Left ventricle myocardium inferior (tissue), 1 donor: ENCODE measurements around the gene SMYD1. TPM values are rescaled to one million over a fixed set of nuclear protein-coding genes. Genes with fewer than 3 reads are reported as not detected.
"Not testable (repeated sequence)": the region's sequence is repeated elsewhere in the genome, so short reads cannot be mapped to it uniquely, and the experiment has no call there.

ENCODE experiments used
- DNase-seq: peaks from one replicate; pipeline ENCODE4 v3.0.0-alpha.2; 2020
- H3K27ac ChIP-seq: fragments of 200-600 bp; replicated peaks from 2 replicates; pipeline ENCODE4 v1.8.0; 2021
- H3K27me3 ChIP-seq: fragments of 200-600 bp; 2 replicates; pipeline ENCODE4 v1.8.0; 2021; ENCODE audit warnings: low read depth
- H3K36me3 ChIP-seq: fragments of 200-600 bp; 2 replicates; pipeline ENCODE4 v1.8.0; 2021
- H3K4me1 ChIP-seq: fragments of 200-600 bp; 2 replicates; pipeline ENCODE4 v1.8.0; 2021
- H3K4me3 ChIP-seq: fragments of 200-600 bp; 2 replicates; pipeline ENCODE4 v1.8.0; 2021; ENCODE audit warnings: mild to moderate bottlenecking, moderate library complexity
- H3K9me3 ChIP-seq: fragments of 200-600 bp; replicated peaks from 2 replicates; pipeline ENCODE4 v1.8.0; 2021
- CTCF ChIP-seq: fragments of 200-600 bp; IDR thresholded peaks from 2 replicates; pipeline ENCODE4 v1.8.0; 2021; ENCODE audit warnings: antibody characterized with exemption, mild to moderate bottlenecking, borderline replicate concordance
- intact Hi-C: fragments of 100-400 bp; cut with micrococcal nuclease; formaldehyde crosslinking; loops from one replicate; pipeline ENCODE4 v1.11.0; 2022
- total RNA-seq: library from RNA; stranded (reverse); fragmentation: NEBNext Ultra II Directional; extraction: Animal tissue kit (Norgen Biotek cat#: 25700); gene quantifications from one replicate; pipeline ENCODE4 v1.2.1, GENCODE V29; 2021
- donor health status: DM: no; HTN: yes; CAD: no; lungs with severe emphysema.

Gene SMYD1
- total RNA-seq, 1 donor from 2014 or later: 389 TPM

GRCh38 chr2:88038263-88039105 is 29.1 kb upstream of the SMYD1 start:
- H3K9me3 ChIP-seq: no peaks in the 10 kb centered on the region
- peaks cover 38% of the 10 kb centered on the region for H3K4me1 ChIP-seq
- no peak overlapping the region for H3K27ac ChIP-seq
- H3K36me3 ChIP-seq: peaks cover 25% of the 10 kb centered on the region
- DNase-seq: no peak
- no peaks in the 10 kb centered on the region for H3K27me3 ChIP-seq
- TF ChIP-seq CTCF: no peak
- no peak overlapping the region for H3K4me3 ChIP-seq
- intact Hi-C loops: no loop called here

DNA sequence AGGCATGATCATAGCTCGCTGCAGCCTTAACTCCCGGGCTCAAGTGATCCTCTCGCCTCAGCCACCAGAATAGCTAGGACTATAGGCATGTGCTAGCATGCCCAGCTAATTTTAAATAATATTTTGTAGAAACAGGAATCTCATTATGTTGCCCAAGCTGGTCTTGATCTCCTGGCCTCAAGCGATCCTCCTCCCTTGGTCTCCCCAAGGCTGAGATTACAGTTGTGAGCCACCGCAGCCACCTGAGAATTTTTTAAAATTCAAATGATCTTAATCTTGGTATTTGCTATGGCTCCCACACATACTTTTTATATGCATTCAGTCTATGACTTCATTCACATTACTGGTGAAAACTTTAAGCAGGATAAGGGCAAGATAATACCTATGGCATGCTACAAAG is 25.1 kb upstream of the SMYD1 start:
- no peaks in the 10 kb centered on the region for H3K27me3 ChIP-seq
- no peak for DNase-seq
- H3K4me3 ChIP-seq: no peak overlapping the region
- intact Hi-C loops: no loop called here
- no peak for TF ChIP-seq CTCF
- H3K27ac ChIP-seq: no peak overlapping the region
- H3K9me3 ChIP-seq: no peaks in the 10 kb centered on the region
- H3K36me3 ChIP-seq: peaks cover 6% of the 10 kb centered on the region
- peaks cover 37% of the 10 kb centered on the region for H3K4me1 ChIP-seq

- H3K4me3 ChIP-seq, H3K36me3 ChIP-seq, intact Hi-C loops, H3K9me3 ChIP-seq, H3K27me3 ChIP-seq, DNase-seq, H3K27ac ChIP-seq: not testable (repeated sequence)
- peaks cover 32% of the 10 kb centered on the region for H3K4me1 ChIP-seq
These were observed 22.1 kb upstream of the SMYD1 start for GRCh38 chr2:88045561-88045960.

DNA sequence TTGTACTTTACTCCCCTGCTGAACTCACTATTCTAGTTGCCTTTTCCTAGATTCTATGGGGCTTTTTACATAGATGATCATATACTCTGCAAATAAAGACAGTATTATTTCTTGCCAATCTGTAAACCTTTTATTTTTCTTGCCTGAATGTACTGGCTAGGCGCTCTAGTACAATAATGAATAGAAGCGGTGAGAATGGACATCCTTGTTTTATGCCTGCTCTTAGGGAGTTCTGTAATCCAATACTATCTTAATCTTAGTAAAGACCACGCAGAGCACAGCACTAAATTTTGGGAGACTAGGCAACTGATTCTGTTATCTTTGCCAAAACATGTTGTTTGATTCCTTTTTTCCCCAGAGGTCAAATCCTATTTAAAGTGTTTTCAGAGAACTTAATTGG is 19.1 kb upstream of the SMYD1 start:
- no peak for TF ChIP-seq CTCF
- Histone ChIP-seq H3K4me3 (no peak overlapping the region), H3K4me1 (peaks cover 36% of the 10 kb centered on the region), H3K9me3 (no peaks in the 10 kb centered on the region), H3K27ac (no peak overlapping the region), H3K27me3 (no peaks in the 10 kb centered on the region), H3K36me3 (peaks cover 6% of the 10 kb centered on the region)
- intact Hi-C loops: no loop called here
- DNase-seq: no peak

GRCh38 chr2:88049622-88050021 is 18.0 kb upstream of the SMYD1 start:
- H3K4me3 ChIP-seq: no peak overlapping the region
- H3K27ac ChIP-seq: no peak overlapping the region
- H3K27me3 ChIP-seq: no peaks in the 10 kb centered on the region
- no peaks in the 10 kb centered on the region for H3K36me3 ChIP-seq
- intact Hi-C loops: no loop called here
- no peak for DNase-seq
- peaks cover 40% of the 10 kb centered on the region for H3K4me1 ChIP-seq
- no peaks in the 10 kb centered on the region for H3K9me3 ChIP-seq
- no peak for TF ChIP-seq CTCF

DNA sequence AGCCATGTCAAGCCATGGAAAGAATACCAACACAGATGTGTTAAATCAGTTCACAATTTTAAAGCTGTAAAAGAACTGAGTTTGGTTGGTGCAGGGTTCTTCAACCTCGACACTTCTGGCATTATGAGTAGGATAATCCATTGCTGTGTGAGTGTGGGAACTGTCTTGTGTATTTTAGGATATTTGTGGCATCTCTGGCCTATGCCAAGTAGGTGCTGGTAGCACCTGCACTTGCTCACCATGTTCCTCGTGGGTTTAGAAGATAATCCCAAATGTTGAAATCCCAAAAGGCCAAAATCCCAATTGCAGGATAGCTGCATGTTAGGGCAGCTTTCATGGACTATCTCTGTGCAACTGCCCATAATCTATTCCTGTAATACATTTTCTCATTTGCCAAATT is 15.8 kb upstream of the SMYD1 start:
- H3K4me3 ChIP-seq: no peak overlapping the region
- DNase-seq: no peak
- no peaks in the 10 kb centered on the region for H3K36me3 ChIP-seq
- H3K27me3 ChIP-seq: no peaks in the 10 kb centered on the region
- intact Hi-C loops: no loop called here
- H3K4me1 ChIP-seq: peaks cover 54% of the 10 kb centered on the region
- H3K27ac ChIP-seq: no peak overlapping the region
- no peaks in the 10 kb centered on the region for H3K9me3 ChIP-seq
- TF ChIP-seq CTCF: no peak
